Muscle layer of colon (tissue), 2 donors: ENCODE data around the gene CYP4F3.
A peak's percentile ranks its signal among the peaks of the same experiment; 100 is the strongest.

ENCODE experiments used
- H3K27ac ChIP-seq: one replicate; pipeline ENCODE4 v1.7.0; 2013; ENCODE audit warnings: low read depth, mild to moderate bottlenecking, low read length, moderate library complexity
- H3K27me3 ChIP-seq, 2 donors: one replicate each; pipeline ENCODE4 v1.7.0; 2013; ENCODE audit warnings: low read length in 2 of 2, mild to moderate bottlenecking in 2 of 2; ENCODE audit not compliant: insufficient read depth in 2 of 2, control insufficient read depth in 1 of 2
- H3K36me3 ChIP-seq: one replicate; pipeline ENCODE4 v1.7.0; 2013; ENCODE audit warnings: mild to moderate bottlenecking, low read length; ENCODE audit not compliant: insufficient read depth
- H3K4me1 ChIP-seq: one replicate; pipeline ENCODE4 v1.7.0; 2013; ENCODE audit warnings: mild to moderate bottlenecking, low read length; ENCODE audit not compliant: insufficient read depth
- H3K4me3 ChIP-seq, 2 donors: one replicate each; pipeline ENCODE4 v1.7.0; 2013; ENCODE audit warnings: low read length in 2 of 2, low read depth in 1 of 2, mild to moderate bottlenecking in 1 of 2, moderate library complexity in 1 of 2
- H3K9ac ChIP-seq: one replicate; pipeline ENCODE4 v1.7.0; 2013; ENCODE audit warnings: low read length
- H3K9me3 ChIP-seq: one replicate; pipeline ENCODE4 v1.7.0; 2013; ENCODE audit warnings: mild to moderate bottlenecking, low read length
- donor health status: abdominal sarcoma.
- donor health status: Adenocarcinoma of cecum.

The CYP4F3 gene

GRCh38 chr19:15701757-15702533 lies 61.2 kb downstream of the CYP4F3 start:
- H3K27ac ChIP-seq: no peak overlapping the region
- H3K4me1 ChIP-seq: peaks cover 17% of the 10 kb centered on the region
- no peaks in the 10 kb centered on the region for H3K9me3 ChIP-seq
- H3K27me3 ChIP-seq: no peaks in the 10 kb centered on the region
- no peak overlapping the region for H3K4me3 ChIP-seq
- peaks cover 2% of the 10 kb centered on the region for H3K36me3 ChIP-seq
- H3K9ac ChIP-seq: no peak overlapping the region

DNA sequence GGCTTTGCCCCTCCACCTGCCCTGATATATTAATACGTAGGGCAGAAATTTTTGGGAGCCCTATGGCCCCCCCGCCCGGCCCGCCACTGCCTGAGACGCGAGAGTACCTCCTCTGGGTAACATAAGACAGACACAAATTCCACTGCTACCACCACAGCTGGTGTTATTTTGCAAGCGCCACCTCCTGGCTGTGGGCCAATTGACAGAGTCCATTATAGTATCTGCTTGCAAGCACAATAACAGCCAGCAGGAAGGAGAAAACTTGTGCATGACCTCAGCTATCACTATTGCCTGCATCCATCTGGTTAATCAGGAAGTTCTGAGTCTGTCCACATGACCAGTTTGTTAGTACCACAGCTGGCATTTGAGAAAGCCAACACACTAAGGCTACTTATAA lies 61.8 kb downstream of the CYP4F3 start:
- no peaks in the 10 kb centered on the region for H3K36me3 ChIP-seq
- H3K4me1 ChIP-seq: peaks cover 17% of the 10 kb centered on the region
- no peaks in the 10 kb centered on the region for H3K27me3 ChIP-seq
- no peak overlapping the region for H3K27ac ChIP-seq
- H3K9me3 ChIP-seq: no peaks in the 10 kb centered on the region
- peak overlapping the region in 1 of 2 donors; percentile 41 for H3K4me3 ChIP-seq
- no peak overlapping the region for H3K9ac ChIP-seq
